ENCODE results near the gene ACO1. TPM values are rescaled to one million over a fixed set of nuclear protein-coding genes. Genes with fewer than 3 reads are reported as not detected.

ACO1 gene
- total RNA-seq, 1 experiment from 2014 or later = 35.2 TPM

Other genes with a start within 250 kb of the ACO1 start
- 6.1 and 6.5 TPM in 2 replicates for gene RIGI, start 141.6 kb downstream of the ACO1 start, total RNA-seq (2014; rRNA removed; shearing (Covaris generic))
- 7.1 and 16.7 TPM in 2 replicates for gene SMIM27, start 167.7 kb downstream of the ACO1 start, total RNA-seq (2014; rRNA removed; shearing (Covaris generic))
- gene TOPORS, start 167.9 kb downstream of the ACO1 start, total RNA-seq (2014; rRNA removed; shearing (Covaris generic)) = 27.1 and 31.6 TPM in 2 replicates
- 48.4 and 77.1 TPM in 2 replicates for gene NDUFB6, start 188.5 kb downstream of the ACO1 start, total RNA-seq (2014; rRNA removed; shearing (Covaris generic))